ENCODE measurements around the gene FGFBP2. TPM values are rescaled to one million over a fixed set of nuclear protein-coding genes. Genes with fewer than 3 reads are reported as not detected.

FGFBP2 gene
- total and polyA plus RNA-seq, 2 donors (not counting 1 experiment from before 2014, with no cell fraction given), result 0.59 to 0.82 TPM

GRCh38 chr4:15938640-15939039 is 24.3 kb downstream of the FGFBP2 start, which contains the start of gene FGFBP1:
FGFBP1 (minus strand) TSS chr4:15938740; CDS start chr4:15936632, 2,108 bp downstream.
- peaks cover 0 to 2% (median 0%) of the 10 kb centered on the region in 4 experiments for H3K27me3 ChIP-seq (replicated peaks in 1 of 4; ENCODE audit: control extremely low read depth in 1 of 4, control insufficient read depth in 3 of 4, insufficient read depth in 4 of 4, low read length in 3 of 4)
- H4K20me1 ChIP-seq (ENCODE audit: control insufficient read depth, insufficient read depth, low read length, poor library complexity, severe bottlenecking), result no peaks in the 10 kb centered on the region
- DNase-seq, result no peak
- intact Hi-C loops (cut with micrococcal nuclease), result no loop called here
- TF ChIP-seq, protein P1, sequence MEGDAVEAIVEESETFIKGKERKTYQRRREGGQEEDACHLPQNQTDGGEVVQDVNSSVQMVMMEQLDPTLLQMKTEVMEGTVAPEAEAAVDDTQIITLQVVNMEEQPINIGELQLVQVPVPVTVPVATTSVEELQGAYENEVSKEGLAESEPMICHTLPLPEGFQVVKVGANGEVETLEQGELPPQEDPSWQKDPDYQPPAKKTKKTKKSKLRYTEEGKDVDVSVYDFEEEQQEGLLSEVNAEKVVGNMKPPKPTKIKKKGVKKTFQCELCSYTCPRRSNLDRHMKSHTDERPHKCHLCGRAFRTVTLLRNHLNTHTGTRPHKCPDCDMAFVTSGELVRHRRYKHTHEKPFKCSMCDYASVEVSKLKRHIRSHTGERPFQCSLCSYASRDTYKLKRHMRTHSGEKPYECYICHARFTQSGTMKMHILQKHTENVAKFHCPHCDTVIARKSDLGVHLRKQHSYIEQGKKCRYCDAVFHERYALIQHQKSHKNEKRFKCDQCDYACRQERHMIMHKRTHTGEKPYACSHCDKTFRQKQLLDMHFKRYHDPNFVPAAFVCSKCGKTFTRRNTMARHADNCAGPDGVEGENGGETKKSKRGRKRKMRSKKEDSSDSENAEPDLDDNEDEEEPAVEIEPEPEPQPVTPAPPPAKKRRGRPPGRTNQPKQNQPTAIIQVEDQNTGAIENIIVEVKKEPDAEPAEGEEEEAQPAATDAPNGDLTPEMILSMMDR (IDR thresholded peaks at IDR 0.05), result no peak
- TF ChIP-seq EZH2 (IDR thresholded peaks at IDR 0.05; ENCODE audit: borderline replicate concordance, insufficient read depth, low read depth, low read length, poor library complexity, severe bottlenecking), result no peak
- CTCF ChIA-PET, result no interaction called here
- H3K9ac ChIP-seq (ENCODE audit: low read length), result no peak within 1 kb of the TSS
- no peaks in the 10 kb centered on the region for H3K79me2 ChIP-seq (ENCODE audit: control insufficient read depth, insufficient read depth, low read length)
- Mint-ChIP-seq H3K27me3 (peaks cover 10% of the 10 kb centered on the region), H3K4me3 (no peak within 1 kb of the TSS), H3K27ac (no peak within 1 kb of the TSS), H3K9me3 (ENCODE audit: insufficient read depth) (no peaks in the 10 kb centered on the region), H3K4me1 (peaks cover under 1% of the 10 kb centered on the region)
- no peak within 1 kb of the TSS for H2AFZ ChIP-seq (ENCODE audit: insufficient read depth, low read depth, low read length, poor library complexity, severe bottlenecking)
- POLR2A ChIA-PET, result no interaction called here
- ATAC-seq (ENCODE audit: low read depth), result no peak
- H3K9me3 ChIP-seq (ENCODE audit: control extremely low read depth in 1 of 3, control insufficient read depth in 2 of 3, insufficient read depth in 1 of 3, low read length in 2 of 3), result no peaks in the 10 kb centered on the region
- H3K27ac ChIP-seq (ENCODE audit: low read length in 2 of 2), result no peak within 1 kb of the TSS
- no peak within 1 kb of the TSS for H3K4me3 ChIP-seq (ENCODE audit: control extremely low read depth in 1 of 5, extremely low read depth in 1 of 5, insufficient read depth in 1 of 5, low read depth in 2 of 5, low read length in 4 of 5)
- H3K36me3 ChIP-seq (replicated peaks in 1 of 2; ENCODE audit: control extremely low read depth in 1 of 2, control insufficient read depth in 1 of 2, extremely low read depth in 1 of 2, insufficient read depth in 2 of 2, low read length in 1 of 2), result no peaks in the 10 kb centered on the region
- no peak within 1 kb of the TSS for H3K4me2 ChIP-seq (replicated peaks; ENCODE audit: low read depth, low read length, poor library complexity, severe bottlenecking)
- WGBS (ENCODE audit: insufficient coverage), result no CpG with 5 or more reads among the region's 4 CpGs
- H3K4me1 ChIP-seq (ENCODE audit: control insufficient read depth in 2 of 2, insufficient read depth in 2 of 2, low read length in 2 of 2), result no peaks in the 10 kb centered on the region

DNA sequence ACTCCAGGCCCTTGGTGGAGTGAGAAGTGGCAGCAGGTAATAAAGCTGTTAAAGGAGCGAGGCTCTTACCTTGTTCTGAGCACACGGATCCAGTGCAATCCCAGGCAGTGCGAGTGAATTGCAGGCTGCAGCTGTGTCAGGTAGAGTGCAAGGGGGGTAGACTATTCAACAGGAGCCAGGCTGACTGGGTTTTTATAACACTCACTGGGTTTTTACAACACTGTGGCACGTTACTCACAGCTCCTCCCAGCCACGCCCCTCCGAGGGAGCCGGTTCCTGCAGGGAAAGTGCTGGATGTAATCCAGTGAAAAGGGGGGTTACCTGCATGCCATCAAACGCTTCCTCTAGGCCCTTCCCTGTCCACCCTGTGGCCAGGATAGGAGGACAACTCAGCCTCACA is 24.8 kb downstream of the FGFBP2 start:
- H3K36me3 ChIP-seq (replicated peaks in 1 of 2; ENCODE audit: control extremely low read depth in 1 of 2, control insufficient read depth in 1 of 2, extremely low read depth in 1 of 2, insufficient read depth in 2 of 2, low read length in 1 of 2), result no peaks in the 10 kb centered on the region
- Mint-ChIP-seq H3K27ac (no peak overlapping the region), H3K27me3 (peaks cover 10% of the 10 kb centered on the region), H3K9me3 (ENCODE audit: insufficient read depth) (no peaks in the 10 kb centered on the region), H3K4me1 (peaks cover 2% of the 10 kb centered on the region), H3K4me3 (no peak overlapping the region)
- H3K9me3 ChIP-seq (ENCODE audit: control extremely low read depth in 1 of 3, control insufficient read depth in 2 of 3, insufficient read depth in 1 of 3, low read length in 2 of 3), result no peaks in the 10 kb centered on the region
- no peak overlapping the region for H3K9ac ChIP-seq (ENCODE audit: low read length)
- no peak for ATAC-seq (ENCODE audit: low read depth)
- no peak for DNase-seq
- intact Hi-C loops (cut with micrococcal nuclease), result no loop called here
- H3K4me2 ChIP-seq (replicated peaks; ENCODE audit: low read depth, low read length, poor library complexity, severe bottlenecking), result no peak overlapping the region
- H3K27me3 ChIP-seq (replicated peaks in 1 of 4; ENCODE audit: control extremely low read depth in 1 of 4, control insufficient read depth in 3 of 4, insufficient read depth in 4 of 4, low read length in 3 of 4), result peaks cover 0 to 2% (median 0%) of the 10 kb centered on the region in 4 experiments
- whole genome bisulfite sequencing (ENCODE audit: insufficient coverage), result 95% methylated on average over 4 of the region's 8 CpGs
- no peak for TF ChIP-seq EZH2 (IDR thresholded peaks at IDR 0.05; ENCODE audit: borderline replicate concordance, insufficient read depth, low read depth, low read length, poor library complexity, severe bottlenecking)
- TF ChIP-seq, protein P1 (IDR thresholded peaks at IDR 0.05), result no peak
- no peak overlapping the region for H2AFZ ChIP-seq (ENCODE audit: insufficient read depth, low read depth, low read length, poor library complexity, severe bottlenecking)
- H4K20me1 ChIP-seq (ENCODE audit: control insufficient read depth, insufficient read depth, low read length, poor library complexity, severe bottlenecking), result no peaks in the 10 kb centered on the region
- no peak overlapping the region for H3K27ac ChIP-seq (ENCODE audit: low read length in 2 of 2)
- POLR2A ChIA-PET, result no interaction called here
- no peaks in the 10 kb centered on the region for H3K4me1 ChIP-seq (ENCODE audit: control insufficient read depth in 2 of 2, insufficient read depth in 2 of 2, low read length in 2 of 2)
- CTCF ChIA-PET, result interaction anchor here (1.0 kb wide), 1 partner anchor 208 kb away, joined by 3 read pairs; no protein-coding TSS in a partner anchor
- no peak overlapping the region for H3K4me3 ChIP-seq (ENCODE audit: control extremely low read depth in 1 of 5, extremely low read depth in 1 of 5, insufficient read depth in 1 of 5, low read depth in 2 of 5, low read length in 4 of 5)
- H3K79me2 ChIP-seq (ENCODE audit: control insufficient read depth, insufficient read depth, low read length), result no peaks in the 10 kb centered on the region
